Osteocyte (in vitro differentiated cells): ENCODE results near the gene BARX1. TPM values are rescaled to one million over a fixed set of nuclear protein-coding genes. Genes with fewer than 3 reads are reported as not detected.

Experiments
- DNase-seq: peaks from one replicate; pipeline ENCODE4 v3.0.0; 2021; ENCODE audit warnings: mixed read lengths; ENCODE audit not compliant: unreplicated experiment; ENCODE audit errors: extremely low spot score
- H3K27ac Mint-ChIP-seq: one replicate; pipeline ENCODE4 v1.8.0; 2021; ENCODE audit warnings: mild to moderate bottlenecking, mixed read lengths; ENCODE audit not compliant: unreplicated experiment
- H3K27me3 Mint-ChIP-seq: one replicate; pipeline ENCODE4 v1.8.0; 2021; ENCODE audit warnings: mixed read lengths; ENCODE audit not compliant: unreplicated experiment
- H3K36me3 Mint-ChIP-seq: one replicate; pipeline ENCODE4 v1.8.0; 2021; ENCODE audit warnings: mixed read lengths; ENCODE audit not compliant: unreplicated experiment
- H3K4me1 Mint-ChIP-seq: one replicate; pipeline ENCODE4 v1.8.0; 2021; ENCODE audit warnings: mixed read lengths; ENCODE audit not compliant: unreplicated experiment
- H3K4me3 Mint-ChIP-seq: one replicate; pipeline ENCODE4 v1.8.0; 2021; ENCODE audit warnings: mild to moderate bottlenecking, moderate library complexity, mixed read lengths; ENCODE audit not compliant: unreplicated experiment
- H3K9me3 Mint-ChIP-seq: one replicate; pipeline ENCODE4 v1.8.0; 2021; ENCODE audit warnings: mixed read lengths; ENCODE audit not compliant: unreplicated experiment
- CTCF ChIP-seq: fragments of 200-600 bp; sonication (generic); IDR thresholded peaks from 2 replicates; pipeline ENCODE4 v1.5.0; 2021; ENCODE audit warnings: antibody characterized with exemption, mild to moderate bottlenecking, moderate library complexity
- total RNA-seq: library from RNA; stranded (reverse); gene quantifications from 2 replicates; pipeline ENCODE4 v1.2.1, GENCODE V29; 2021

BARX1 gene
- total RNA-seq, 1 donor from 2014 or later, result 2.2 TPM

DNA sequence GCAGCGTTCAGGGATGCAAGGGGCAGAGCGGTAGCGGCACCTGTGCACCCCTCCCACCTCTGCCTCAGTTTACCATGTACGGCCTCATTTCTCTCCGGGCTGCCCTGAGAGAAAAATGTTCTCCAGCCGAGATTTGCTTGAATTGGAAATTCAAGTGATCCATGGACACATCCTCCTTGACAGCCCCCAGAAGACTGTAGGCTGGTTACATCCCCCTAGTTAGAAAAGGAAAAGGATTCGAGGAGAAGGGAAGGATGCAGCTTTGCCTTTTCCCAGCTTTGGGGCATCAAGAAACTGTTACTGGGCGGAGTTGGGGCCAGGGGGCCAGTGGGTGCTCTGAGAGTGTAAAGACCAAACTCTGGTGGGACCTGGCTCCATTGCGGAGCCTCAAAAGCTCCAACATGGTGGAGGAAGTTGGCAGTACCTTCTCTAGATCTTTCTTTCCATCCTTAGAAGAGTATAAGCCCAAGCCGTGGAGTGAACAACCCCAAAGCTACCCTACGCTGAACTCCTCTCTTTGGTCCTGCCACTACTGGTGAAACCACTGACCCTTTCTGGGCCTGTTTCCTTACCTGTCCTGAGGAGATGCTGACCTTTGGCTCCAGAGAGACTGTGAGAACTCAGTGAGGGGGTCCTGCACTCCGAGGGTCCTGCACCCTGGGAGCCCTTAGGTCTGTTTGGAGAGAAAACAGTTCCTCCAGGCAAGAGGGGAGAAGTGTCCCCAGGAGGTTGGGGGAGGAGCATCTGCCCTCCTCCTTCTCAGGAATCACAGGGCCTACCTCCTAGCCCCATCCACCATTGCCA, 1.0 kb upstream of the BARX1 start:
- peaks cover 36% of the 10 kb centered on the region for H3K4me1 Mint-ChIP-seq
- TF ChIP-seq CTCF, result no peak

DNA sequence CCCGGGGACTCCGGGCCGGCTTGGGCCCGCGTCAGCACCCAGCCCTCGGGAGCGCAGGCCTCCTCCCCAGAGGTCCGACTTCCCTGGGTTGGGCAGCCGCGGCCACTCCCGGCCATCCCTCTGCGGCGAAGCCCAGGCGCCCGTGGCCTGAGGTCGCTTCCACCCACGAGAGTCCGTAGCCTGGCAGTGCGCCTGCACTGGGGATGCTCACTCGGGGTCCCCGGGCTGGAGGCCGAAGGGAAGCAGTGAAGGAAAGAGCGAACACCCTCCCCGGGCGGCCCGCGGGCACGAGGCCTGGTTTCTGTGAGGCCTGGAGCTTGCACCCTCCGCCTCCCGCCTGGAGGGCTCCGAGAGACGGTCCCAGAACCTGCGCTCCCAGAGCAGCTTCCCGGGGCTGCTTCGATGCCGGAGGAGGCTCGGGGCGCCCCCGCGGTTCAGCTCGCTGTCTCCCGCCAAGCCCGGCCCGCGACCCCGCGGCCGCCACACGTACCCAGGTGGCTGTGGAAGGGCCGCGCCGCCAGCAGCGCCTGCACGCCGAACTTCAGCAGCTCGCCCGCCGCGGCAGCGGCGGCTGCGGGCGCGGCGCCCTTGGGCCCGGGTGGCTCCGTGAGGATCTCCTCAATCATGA, 607 bp downstream of the BARX1 start:
- no peak for DNase-seq
- Mint-ChIP-seq H3K27ac (no peak overlapping the region), H3K9me3 (no peaks in the 10 kb centered on the region), H3K36me3 (peaks cover 6% of the 10 kb centered on the region), H3K4me1 (peaks cover 34% of the 10 kb centered on the region), H3K4me3 (no peak overlapping the region), H3K27me3 (peaks cover 69% of the 10 kb centered on the region)
- TF ChIP-seq CTCF, result no peak

More for the DNA sequence above, 1.0 kb upstream of the BARX1 start:
- Mint-ChIP-seq H3K27ac (no peak overlapping the region), H3K4me3 (peak overlapping the region; percentile 8), H3K9me3 (no peaks in the 10 kb centered on the region), H3K36me3 (peaks cover 6% of the 10 kb centered on the region), H3K27me3 (peaks cover 67% of the 10 kb centered on the region)
- DNase-seq, result no peak

- DNase-seq, result no peak
- TF ChIP-seq CTCF, result no peak
- H3K27me3 Mint-ChIP-seq, result peaks cover 71% of the 10 kb centered on the region
- H3K4me1 Mint-ChIP-seq, result peaks cover 29% of the 10 kb centered on the region
- H3K4me3 Mint-ChIP-seq, result peak overlapping the region; percentile 53
- peaks cover 6% of the 10 kb centered on the region for H3K36me3 Mint-ChIP-seq
- no peak overlapping the region for H3K27ac Mint-ChIP-seq
- H3K9me3 Mint-ChIP-seq, result no peaks in the 10 kb centered on the region
Observed at GRCh38 chr9:93953496-93954433, 1.4 kb downstream of the BARX1 start.

GRCh38 chr9:93952784-93953495, 2.2 kb downstream of the BARX1 start:
- DNase-seq, result no peak
- Mint-ChIP-seq H3K36me3 (peaks cover 6% of the 10 kb centered on the region), H3K4me1 (peaks cover 28% of the 10 kb centered on the region), H3K4me3 (peak overlapping the region; percentile 53), H3K27me3 (peaks cover 75% of the 10 kb centered on the region), H3K9me3 (no peaks in the 10 kb centered on the region), H3K27ac (no peak overlapping the region)
- TF ChIP-seq CTCF, result no peak
